ENCODE measurements around the gene KCNQ5. TPM values are rescaled to one million over a fixed set of nuclear protein-coding genes. Genes with fewer than 3 reads are reported as not detected.

Gene KCNQ5
- total RNA-seq, 1 experiment from 2014 or later = 0.07 TPM

GRCh38 chr6:72856801-72857200, 234.9 kb downstream of the KCNQ5 start:
- H3K14ac ChIP-seq (ENCODE audit: insufficient read depth, low read length) = no peak overlapping the region
- no peak overlapping the region for H3K4me2 ChIP-seq (ENCODE audit: insufficient read depth, insufficient read length, low read length)
- Mint-ChIP-seq H3K36me3 (ENCODE audit: insufficient read depth in 1 of 3, low read depth in 3 of 3) (no peaks in the 10 kb centered on the region), H3K4me1 (0 out of 4 replicates have a peak, but pooled peaks cover 0 to 2% of the 10 kb centered on the region in 2 experiments), H3K9me3 (no peaks in the 10 kb centered on the region), H3K27ac (no peak overlapping the region; a peak in 1 of 7 replicates), H3K4me3 (no peak overlapping the region), H3K27me3 (ENCODE audit: low read depth) (no peaks in the 10 kb centered on the region)
- H4K91ac ChIP-seq (ENCODE audit: insufficient read length, low read depth, low read length) = no peak overlapping the region
- H2BK12ac ChIP-seq (ENCODE audit: insufficient read length, low read depth, low read length) = no peak overlapping the region
- no peak overlapping the region for H3K56ac ChIP-seq (ENCODE audit: insufficient read length, low read depth, low read length)
- H4K20me1 ChIP-seq (ENCODE audit: control insufficient read depth, insufficient read depth, insufficient read length) = no peaks in the 10 kb centered on the region
- no peak overlapping the region for H2BK15ac ChIP-seq (ENCODE audit: low read depth, low read length)
- no peak overlapping the region for H2BK120ac ChIP-seq (ENCODE audit: low read depth, low read length, poor library complexity, severe bottlenecking)
- no peaks in the 10 kb centered on the region for H3K79me2 ChIP-seq (ENCODE audit: insufficient read depth, low read length)
- H3K4me1 ChIP-seq (ENCODE audit: insufficient read depth, low read length) = peaks cover 2% of the 10 kb centered on the region
- H2BK5ac ChIP-seq (ENCODE audit: insufficient read length, low read length) = no peak overlapping the region
- no peak overlapping the region for H3K4ac ChIP-seq (ENCODE audit: low read depth, low read length)
- no peak overlapping the region for H4K5ac ChIP-seq (ENCODE audit: insufficient read length, low read depth, low read length)
- no CpG with 5 or more reads among the region's 3 CpGs for WGBS (ENCODE audit: extremely low coverage, insufficient read length, low lambda C conversion rate)
- TF ChIP-seq, protein P1, sequence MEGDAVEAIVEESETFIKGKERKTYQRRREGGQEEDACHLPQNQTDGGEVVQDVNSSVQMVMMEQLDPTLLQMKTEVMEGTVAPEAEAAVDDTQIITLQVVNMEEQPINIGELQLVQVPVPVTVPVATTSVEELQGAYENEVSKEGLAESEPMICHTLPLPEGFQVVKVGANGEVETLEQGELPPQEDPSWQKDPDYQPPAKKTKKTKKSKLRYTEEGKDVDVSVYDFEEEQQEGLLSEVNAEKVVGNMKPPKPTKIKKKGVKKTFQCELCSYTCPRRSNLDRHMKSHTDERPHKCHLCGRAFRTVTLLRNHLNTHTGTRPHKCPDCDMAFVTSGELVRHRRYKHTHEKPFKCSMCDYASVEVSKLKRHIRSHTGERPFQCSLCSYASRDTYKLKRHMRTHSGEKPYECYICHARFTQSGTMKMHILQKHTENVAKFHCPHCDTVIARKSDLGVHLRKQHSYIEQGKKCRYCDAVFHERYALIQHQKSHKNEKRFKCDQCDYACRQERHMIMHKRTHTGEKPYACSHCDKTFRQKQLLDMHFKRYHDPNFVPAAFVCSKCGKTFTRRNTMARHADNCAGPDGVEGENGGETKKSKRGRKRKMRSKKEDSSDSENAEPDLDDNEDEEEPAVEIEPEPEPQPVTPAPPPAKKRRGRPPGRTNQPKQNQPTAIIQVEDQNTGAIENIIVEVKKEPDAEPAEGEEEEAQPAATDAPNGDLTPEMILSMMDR (conservative IDR thresholded peaks at IDR 0.05) = no peak
- H2BK20ac ChIP-seq (ENCODE audit: low read depth, low read length, poor library complexity, severe bottlenecking) = no peak overlapping the region
- no peaks in the 10 kb centered on the region for H3K79me1 ChIP-seq (ENCODE audit: insufficient read depth, low read depth, low read length, poor library complexity, severe bottlenecking)
- no peaks in the 10 kb centered on the region for H3K23me2 ChIP-seq (ENCODE audit: insufficient read length, low read depth, low read length, poor library complexity, severe bottlenecking)
- no peak overlapping the region for H2AFZ ChIP-seq (ENCODE audit: low read length)
- H4K8ac ChIP-seq (replicated peaks; ENCODE audit: insufficient read length, low read depth, low read length) = no peak overlapping the region
- H3T11ph ChIP-seq (ENCODE audit: low read length) = no peak overlapping the region
- no peaks in the 10 kb centered on the region for H3K27me3 ChIP-seq (ENCODE audit: insufficient read depth, low read length)
- no peak overlapping the region for H3K27ac ChIP-seq (ENCODE audit: insufficient read length, low read depth, low read length)
- H3K23ac ChIP-seq (ENCODE audit: insufficient read length, low read depth, low read length) = no peak overlapping the region
- no peak overlapping the region for H3K9ac ChIP-seq (ENCODE audit: extremely low read depth, insufficient read length, low read length)
- no peak for DNase-seq
- H3K9me3 ChIP-seq (ENCODE audit: control insufficient read depth, low read depth, low read length) = no peaks in the 10 kb centered on the region
- no peak overlapping the region for H3K18ac ChIP-seq (ENCODE audit: insufficient read length, low read depth, low read length)
- H2AK5ac ChIP-seq (ENCODE audit: insufficient read length, low read length) = no peak overlapping the region

Measured in H9 (cell line).